IPS DF 4.7 (cell line): ENCODE data around the gene AFG1L.
"Not testable (repeated sequence)": the region's sequence is repeated elsewhere in the genome, so short reads cannot be mapped to it uniquely, and the experiment has no call there.

Source experiments
- DNase-seq: peaks from one replicate; pipeline ENCODE4 v3.0.0-alpha.2; 2013; ENCODE audit warnings: low spot score; ENCODE audit errors: extremely low read depth

The AFG1L gene

DNA sequence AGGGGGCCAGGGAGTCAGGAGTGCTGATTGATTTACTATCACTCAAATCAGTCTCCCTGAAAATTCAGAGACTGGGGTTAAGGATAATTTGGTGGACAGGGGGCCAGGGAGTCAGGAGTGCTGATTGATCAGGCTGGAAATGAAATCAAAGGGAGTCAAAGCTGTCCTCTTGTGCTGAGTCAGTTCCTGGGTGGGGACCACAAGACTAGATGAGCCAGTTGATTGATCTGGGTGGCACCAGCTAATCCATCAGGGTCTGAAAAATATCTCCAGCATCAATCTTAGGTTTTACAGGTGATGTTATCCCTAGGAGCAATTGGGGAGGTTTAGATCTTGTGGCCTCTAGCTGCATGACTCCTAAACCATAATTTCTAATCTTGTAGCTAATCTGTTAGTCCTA, 6.1 kb upstream of the AFG1L start:
- DNase-seq: no peak

DNA sequence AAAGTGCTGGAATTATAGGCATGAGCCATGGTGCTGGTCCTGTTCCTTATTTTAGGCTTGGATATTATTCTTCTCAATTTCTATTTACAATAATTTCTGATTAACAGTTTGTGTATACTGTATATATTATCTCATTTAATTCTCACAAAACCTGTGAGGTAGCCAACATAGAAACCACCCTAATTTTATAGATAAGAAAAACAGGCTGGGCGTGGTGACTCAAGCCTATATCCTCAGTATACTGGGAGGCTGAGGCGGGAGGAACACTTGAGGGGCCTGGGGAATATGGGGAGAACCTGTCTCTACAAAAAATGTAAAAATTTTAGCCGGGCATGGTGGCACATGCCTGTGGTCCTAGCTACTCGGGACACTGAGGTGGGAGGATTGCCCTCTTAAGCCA, 3.8 kb upstream of the AFG1L start:
- no peak for DNase-seq

DNA sequence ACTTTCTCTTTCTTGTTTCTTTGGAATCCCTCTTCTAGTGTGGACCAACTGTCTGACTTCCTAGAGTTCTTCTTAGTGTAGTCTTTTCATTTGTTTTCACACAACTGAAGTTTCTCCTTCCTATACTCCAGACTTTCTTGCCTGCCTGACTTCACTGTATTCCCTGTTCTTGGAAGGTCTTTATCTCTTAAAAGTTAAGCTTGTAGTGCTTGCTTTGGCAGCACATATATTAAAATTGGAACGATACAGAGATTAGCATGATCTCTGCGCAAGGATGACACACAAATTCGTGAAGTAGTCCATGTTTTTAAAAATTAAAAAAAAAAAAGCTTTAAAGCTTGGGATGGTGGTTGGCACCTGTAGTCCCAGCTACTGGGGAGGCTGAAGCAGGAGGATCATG, 2.3 kb upstream of the AFG1L start:
- DNase-seq: not testable (repeated sequence)

DNA sequence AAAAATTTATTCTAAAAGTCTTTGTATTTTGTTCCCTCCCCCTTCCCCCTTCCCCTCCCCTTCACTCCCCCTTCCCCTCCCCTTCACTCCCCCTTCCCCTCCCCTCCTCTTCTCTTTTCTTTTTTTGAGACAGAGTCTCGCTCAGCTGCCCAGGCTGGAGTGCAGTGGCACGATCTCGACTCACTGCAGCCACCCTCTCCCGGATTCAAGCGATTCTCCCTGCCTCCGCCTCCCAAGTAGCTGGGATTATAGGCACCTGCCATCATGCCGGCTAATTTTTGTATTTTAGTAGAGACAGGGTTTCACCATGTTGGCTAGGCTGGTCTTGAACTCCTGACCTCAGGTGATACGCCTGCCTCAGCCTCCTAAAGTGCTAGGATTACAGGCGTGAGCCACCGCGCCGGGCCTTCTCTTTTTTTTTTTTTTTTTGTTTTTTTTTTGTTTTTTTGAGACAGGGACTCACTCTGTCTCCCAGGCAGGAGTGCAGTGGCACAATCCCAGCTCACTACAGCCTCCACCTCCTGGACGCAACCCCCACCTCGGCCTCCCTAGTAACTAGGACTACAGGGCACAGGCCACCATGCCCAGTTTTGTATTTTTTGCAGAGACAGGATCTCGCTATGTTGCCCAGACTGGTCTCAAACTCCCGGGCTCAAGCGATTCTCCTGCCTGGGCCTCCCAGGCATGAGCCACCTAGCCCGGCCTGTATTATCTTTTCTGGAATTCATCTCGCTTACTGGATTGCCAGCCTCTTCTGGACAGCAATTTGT, 1.1 kb upstream of the AFG1L start:
- no peak for DNase-seq

DNA sequence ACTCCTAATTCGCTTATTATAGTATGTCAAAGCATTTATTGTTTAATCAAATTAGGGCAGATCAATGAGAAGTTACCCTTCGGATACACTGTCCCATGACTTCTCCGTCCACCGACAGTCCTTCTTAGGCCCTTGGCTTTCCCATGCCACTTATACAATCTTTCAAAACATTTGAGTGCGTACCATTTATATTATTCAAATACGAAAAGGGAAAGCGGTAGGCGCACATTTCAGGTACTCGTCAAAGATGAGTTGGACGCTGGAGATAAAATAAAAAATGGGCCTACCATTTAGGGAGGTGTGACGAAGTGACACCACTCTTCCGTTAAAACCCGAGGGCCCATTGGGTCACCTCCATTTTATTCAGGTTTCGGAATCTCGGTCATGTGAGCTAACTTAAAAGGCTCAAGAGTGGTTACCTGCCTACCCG, 542 bp upstream of the AFG1L start:
- no peak for DNase-seq

DNA sequence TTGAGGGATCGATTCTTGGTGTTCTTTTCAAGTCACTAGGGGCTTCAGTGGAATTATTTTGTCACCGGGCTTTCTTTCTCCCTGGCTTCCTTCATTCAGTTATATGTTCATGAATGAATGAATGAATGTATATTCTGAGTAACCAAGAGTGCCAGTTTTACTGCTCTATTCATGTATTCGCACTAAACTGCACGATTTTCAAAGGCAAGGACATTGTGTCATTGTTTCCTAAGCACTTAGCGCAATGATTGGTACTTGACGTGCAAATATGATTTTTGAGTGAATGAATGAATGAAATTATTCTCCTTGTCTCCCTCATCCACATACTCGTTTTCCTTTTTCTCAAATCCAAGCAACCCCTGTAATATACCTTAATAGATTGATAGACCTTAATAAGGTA, 822 bp downstream of the AFG1L start:
- DNase-seq: no peak

DNA sequence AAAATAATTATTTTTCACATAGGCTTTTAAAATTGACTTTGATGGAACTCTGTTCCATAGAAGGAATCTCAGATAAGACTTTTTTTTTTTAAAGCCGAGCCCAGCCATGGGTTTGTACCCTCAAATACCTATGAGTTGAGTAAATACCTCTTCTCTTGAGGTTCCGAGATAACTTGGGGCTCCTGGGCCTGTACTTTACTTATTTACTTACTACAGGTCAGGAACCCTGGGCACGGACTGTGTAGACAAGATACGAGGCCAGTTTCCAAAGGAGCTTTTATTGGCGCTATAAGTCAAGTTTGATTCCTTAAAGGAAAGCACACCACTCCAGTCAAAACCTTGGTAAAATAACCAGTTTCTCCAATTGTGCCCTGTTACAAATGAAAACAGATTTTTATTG, 7.5 kb downstream of the AFG1L start:
- no peak for DNase-seq

DNA sequence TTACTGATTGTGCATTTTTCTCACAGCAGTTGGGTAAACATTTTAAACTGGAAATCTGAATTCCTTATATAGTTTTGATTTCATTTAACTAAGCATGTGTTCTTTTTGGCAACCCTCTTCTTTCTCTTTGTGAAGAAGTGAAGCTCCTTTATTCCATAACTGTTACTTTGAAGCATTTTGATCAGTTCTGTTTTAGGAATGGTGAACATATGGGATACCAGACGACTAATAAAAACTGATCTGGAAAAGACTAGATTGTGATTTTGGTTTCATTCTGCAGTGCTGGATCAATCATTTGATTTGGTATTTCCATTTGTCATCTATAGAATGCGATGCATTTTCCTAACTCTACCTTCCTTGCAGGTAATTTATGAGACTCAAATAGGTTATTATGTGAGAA, 9.8 kb downstream of the AFG1L start:
- DNase-seq: no peak

DNA sequence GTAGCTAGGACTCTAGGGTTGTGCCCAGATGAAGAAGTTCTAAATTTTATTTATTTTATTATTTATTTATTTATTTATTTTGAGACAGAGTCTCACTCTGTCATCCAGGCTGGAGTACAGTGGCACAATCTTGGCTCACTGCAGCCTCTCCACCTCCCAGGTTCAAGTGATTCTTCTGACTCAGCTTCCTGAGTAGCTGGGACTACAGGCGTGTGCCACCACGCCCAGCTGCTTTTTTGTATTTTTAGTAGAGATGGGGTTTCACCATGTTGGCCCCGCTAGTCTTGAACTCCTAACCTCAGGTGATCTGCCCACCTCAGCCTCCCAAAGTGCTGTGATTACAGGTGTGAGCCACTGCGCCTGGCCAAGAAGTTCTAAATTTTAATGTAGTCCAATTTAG, 13.8 kb downstream of the AFG1L start:
- not testable (repeated sequence) for DNase-seq

DNA sequence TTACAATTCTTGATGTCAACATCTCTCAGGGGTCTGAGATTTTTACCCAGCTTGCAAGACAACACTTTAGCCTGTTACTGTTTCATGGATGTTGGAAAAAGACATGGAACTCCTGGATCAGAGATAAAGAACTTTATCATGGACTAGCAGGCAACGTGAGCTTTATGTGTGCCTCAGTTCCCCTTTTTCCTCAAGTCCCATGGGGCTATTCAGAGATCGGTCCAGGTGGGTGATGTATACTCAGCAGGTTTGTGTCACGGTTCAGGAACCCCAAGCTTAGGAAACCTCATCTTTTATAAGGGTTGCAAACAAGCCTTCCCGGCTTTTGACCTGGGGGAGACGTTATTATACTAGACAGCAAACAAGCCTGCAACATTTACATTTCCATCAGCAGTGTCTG, 15.0 kb downstream of the AFG1L start:
- DNase-seq: no peak

DNA sequence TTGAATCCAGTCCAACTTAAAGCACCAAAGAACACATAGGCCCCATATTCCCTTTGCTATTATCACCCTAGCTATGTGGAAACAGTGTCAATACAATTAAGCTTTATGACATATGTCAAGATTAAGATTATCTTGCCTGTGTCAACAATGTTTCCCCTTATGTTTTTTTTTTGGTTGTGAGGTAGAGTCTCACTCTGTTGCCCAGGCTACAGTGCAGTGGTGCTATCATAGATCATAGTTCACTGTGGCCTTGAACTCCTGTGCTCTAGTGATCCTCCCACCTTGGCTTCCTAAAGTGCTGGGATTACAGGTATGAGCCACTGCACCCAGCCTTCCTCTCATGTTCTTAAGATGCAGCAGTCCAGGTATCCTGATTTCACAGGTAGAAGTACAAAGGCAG, 17.8 kb downstream of the AFG1L start:
- no peak for DNase-seq

DNA sequence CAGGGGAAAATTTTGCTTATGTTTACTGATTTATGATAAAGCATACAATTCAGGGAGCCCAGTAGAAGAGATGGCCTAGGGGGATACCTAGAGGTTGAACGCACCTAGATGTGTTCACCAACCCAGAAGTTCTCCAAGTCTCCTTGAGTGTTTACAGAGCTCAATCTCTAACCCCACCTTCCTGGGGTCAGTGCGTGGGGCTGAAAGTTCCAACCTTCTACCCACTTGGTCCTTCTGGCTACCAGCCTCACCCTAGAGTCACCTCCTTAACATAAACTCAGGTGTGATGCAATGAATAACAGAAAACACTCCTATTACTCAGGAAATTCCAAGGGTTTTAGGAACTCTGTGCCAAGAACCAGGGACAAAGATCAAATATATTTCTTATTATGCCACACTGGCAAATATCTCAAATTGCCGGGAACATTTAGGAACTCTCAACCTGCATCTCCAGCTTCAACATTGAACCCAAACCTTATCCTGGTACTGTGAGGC, 26.4 kb downstream of the AFG1L start:
- no peak for DNase-seq

DNA sequence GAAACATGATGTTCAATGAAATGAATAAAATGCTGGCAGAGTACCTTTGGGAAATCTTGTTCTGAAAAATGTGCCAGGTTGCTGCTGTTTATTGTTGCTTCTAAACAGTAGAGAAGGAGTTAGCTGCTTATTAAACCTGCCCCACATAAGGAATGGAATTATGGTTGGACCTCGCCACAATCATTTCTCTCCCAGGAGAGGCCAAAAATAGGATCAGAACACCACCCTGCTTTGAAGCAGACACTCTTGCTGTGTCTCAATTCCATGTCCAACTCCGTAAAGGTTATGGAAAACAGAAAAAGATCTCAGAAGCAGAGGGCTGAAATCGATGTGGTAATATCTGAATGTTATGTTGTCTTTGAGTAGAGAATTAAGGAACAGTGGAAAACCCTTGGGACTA, 27.9 kb downstream of the AFG1L start:
- DNase-seq: no peak

DNA sequence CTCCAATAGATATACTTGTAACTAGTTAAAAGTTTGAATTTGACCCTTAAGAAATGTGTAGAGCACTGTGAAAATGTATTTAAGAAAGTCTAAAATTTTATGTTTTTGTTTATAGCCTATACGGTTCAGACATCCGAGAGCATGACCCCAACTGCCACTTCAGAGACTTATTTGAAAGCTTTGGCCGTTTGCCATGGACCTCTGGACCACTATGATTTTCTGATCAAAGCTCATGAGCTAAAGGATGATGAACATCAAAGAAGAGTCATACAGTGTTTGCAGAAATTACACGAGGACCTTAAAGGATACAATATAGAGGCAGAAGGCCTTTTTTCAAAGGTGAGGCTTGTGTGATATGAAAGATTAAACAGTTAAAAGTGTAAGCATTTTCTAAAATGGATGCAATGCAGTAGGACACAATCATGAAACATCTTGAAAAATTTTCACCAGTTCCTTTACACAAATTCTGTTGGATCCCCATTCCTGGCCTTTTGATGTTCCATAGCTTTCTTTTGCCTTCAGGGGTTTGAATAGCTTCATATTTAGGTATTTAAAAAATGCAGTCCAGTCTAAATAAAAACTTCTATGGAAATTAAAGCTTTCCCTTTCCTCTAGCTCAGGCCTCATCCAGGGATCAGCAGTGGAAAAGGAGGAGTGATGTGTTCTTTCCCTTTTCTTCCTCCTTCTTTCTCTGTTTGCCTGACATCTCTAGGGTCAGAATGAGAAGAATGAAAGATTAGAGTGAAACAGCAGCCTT, 29.0 kb downstream of the AFG1L start:
- no peak for DNase-seq

DNA sequence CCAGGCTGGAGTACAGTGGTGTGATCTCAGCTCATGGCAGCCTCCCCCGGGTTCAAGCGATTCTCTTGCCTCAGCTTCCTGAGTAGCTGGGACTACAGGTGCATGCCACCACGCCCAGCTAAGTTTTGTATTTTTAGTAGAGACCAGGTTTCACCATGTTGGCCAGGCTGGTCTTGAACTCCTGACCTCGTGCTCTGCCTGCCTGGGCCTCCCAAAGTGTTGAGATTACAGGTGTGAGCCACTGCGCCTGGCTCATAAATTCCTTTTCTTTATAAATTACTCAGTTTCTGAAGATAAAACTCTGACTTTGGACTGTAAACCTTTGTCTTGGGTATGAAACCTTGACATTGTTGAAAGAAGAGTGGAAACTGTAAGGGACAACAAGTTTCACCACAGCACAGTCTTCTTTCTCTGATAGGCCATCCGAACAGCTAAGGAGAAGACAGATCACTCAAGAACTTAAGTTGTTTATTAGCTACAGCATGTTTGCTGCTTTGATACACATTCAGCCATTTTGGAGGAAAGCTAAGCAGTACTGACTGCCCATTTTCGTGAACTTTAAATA, 35.4 kb downstream of the AFG1L start:
- not testable (repeated sequence) for DNase-seq

DNA sequence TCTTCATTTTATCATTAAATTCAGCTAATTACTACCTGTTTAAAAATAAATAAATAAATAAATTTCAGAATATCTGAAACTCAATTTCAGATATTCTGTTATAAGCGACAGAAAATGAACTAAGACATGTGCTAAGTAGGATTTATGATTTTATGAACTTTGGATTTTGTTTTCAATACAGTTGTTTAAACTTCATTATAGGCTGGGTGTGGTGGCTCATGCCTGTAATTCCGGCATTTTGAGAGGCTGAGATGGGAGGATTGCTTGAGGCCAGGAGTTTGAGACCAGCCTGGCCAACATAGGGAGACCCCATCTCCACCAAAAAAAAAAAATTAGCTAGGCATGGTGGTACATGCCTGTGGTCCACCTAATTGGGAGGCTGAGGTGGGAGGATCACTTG, 36.0 kb downstream of the AFG1L start:
- no peak for DNase-seq

DNA sequence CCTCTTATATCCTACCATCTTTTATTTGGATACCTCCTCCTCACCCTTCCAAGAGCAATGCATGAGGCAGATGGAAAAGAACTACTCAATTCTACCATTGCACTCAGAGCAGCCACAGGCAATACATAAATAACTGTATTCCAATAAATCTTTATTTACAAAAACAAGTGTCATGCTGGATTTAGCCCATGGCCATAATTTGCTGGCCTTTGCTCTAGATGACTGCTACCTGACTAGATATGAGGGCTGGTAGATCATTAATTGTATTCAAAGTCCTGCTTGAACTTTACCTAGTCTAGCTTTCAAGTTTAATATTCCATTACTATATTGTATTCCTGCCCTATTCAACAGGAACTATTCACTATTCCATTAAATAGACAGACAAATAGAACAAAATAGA, 37.1 kb downstream of the AFG1L start:
- DNase-seq: no peak

DNA sequence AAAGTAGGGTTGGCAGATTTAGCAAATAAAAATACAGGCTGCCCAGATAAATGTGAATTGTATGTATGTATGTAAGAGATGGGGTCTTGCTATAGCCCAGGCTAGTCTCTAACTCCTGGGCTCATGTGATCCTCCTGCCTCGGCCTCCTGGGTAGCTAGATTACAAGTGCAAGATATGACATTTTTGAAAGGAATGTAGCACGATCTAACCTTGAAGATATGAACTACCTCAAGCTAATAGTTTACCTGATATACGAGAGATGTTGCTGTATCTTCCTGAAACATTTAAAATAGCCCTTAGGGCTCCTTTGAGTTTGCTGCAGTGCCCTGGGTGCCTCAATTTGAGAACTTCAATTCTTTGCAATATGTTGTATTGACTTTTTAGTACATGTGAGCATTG, 42.1 kb downstream of the AFG1L start:
- no peak for DNase-seq

DNA sequence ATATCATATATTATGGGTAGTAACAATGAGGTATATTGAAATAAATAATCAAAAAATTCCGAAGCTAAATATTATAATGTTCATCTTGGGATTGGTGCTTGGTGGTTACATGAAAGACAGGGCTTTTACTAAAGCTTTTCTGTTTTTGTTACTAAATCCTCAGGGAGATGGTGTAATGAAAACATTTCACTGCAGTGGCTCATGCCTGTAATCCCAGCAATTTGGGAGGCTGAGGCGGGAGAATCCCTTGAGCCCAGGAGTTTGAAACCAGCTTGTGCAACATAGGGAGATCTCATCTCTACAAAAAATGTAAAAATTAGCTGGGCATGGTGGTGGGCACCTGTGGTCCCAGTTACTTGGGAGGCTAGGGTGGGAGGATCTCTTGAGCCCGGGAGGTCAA, 42.9 kb downstream of the AFG1L start:
- DNase-seq: no peak

DNA sequence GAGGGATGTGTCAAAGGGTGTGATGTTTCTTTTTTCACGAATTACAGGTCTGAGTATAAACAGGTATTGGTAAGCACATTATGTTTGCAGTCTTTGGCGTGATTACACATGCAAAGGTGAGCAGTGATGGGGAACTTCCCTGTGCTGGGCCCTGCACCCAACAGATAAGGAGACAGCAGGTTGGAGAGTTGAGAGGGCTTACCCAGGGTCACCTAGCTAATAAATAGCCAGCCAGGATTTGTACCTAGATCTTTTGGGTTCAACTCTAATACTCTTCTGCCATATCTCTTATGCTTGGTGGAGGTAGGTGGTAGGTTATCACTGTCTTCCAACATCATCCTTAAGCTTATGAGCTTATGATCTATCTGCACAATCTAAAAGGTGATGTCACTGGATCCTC, 46.5 kb downstream of the AFG1L start:
- no peak for DNase-seq

DNA sequence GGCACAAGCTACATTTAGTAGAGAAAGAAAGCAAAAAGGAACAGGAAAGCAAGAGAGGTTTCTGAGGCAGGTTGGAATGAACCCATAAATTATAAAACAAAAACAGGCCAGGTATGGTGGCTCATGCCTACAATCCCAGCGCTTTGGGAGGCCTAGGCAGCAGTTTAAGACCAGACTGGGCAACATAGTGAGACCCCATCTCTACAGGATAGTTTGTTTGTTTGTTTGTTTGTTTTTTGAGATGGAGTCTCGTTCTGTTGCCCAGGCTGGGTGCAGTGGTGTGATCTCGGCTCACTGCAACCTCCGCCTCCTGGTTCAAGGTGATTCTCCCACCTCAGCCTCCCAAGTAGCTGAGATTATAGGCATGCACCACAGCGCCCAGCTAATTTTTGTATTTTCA, 49.0 kb downstream of the AFG1L start:
- DNase-seq: no peak

DNA sequence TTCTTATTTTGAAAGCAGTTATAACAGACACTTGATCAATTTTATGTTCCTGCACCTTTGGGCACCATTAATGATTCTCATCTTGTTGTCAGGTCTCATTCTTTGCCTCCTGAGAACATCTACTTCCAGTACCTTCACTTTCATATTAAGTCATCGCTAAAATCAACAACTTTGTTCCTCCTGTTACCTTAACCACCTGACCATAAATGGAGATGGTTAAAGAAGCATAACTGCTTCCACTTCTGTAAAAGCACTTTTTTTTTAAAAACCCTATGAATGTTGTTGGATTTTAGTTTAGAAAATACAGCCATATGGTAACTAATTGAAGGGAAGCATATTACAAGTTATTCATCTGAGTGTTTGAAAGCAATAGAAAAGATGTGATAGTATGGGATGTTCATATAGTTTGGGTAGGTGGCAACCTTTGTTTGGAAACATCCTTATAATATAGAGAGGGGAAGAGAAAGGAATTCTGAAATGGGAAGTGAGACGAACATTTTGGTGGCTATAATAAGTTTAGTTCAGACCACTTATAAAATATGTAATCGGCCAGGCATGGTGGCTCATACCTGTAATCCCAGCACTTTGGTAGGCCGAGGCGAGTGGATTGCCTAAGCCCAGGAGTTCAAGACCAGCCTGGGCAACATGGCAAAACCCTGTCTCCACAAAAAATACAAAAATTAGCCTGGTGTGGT, 53.9 kb downstream of the AFG1L start:
- DNase-seq: no peak
